ENCODE data around the gene GJD4. TPM values are rescaled to one million over a fixed set of nuclear protein-coding genes. Genes with fewer than 3 reads are reported as not detected.

GJD4 gene
- polyA plus RNA-seq, 2 of the 4 experiments (the other 2 are of a cell fraction): not detected

DNA sequence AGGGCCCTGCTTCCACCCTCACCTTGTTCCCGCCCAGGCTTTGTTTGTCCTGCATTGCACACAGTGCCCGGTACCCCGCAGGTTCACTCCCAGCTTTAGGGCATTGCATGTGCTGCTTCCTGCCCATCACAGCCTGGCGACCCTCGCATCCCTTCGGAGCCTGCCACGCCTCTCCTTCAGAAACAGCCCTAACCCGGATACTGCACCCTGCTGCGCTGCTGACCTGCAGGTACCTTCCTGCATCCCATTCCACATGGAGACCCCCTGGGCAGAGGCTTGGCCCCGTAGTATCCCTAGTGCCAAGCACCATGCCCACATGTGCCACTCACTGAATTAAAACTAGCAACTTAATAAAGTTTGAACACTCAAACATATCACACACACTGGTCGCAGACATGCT is 19.8 kb upstream of the GJD4 start (continued):
- TF ChIP-seq, protein P1, sequence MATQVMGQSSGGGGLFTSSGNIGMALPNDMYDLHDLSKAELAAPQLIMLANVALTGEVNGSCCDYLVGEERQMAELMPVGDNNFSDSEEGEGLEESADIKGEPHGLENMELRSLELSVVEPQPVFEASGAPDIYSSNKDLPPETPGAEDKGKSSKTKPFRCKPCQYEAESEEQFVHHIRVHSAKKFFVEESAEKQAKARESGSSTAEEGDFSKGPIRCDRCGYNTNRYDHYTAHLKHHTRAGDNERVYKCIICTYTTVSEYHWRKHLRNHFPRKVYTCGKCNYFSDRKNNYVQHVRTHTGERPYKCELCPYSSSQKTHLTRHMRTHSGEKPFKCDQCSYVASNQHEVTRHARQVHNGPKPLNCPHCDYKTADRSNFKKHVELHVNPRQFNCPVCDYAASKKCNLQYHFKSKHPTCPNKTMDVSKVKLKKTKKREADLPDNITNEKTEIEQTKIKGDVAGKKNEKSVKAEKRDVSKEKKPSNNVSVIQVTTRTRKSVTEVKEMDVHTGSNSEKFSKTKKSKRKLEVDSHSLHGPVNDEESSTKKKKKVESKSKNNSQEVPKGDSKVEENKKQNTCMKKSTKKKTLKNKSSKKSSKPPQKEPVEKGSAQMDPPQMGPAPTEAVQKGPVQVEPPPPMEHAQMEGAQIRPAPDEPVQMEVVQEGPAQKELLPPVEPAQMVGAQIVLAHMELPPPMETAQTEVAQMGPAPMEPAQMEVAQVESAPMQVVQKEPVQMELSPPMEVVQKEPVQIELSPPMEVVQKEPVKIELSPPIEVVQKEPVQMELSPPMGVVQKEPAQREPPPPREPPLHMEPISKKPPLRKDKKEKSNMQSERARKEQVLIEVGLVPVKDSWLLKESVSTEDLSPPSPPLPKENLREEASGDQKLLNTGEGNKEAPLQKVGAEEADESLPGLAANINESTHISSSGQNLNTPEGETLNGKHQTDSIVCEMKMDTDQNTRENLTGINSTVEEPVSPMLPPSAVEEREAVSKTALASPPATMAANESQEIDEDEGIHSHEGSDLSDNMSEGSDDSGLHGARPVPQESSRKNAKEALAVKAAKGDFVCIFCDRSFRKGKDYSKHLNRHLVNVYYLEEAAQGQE (IDR thresholded peaks at IDR 0.05): no peak
- TF ChIP-seq HOXA7 (CRISPR knock-in tag; IDR thresholded peaks at IDR 0.05): no peak
- TF ChIP-seq, protein P2, sequence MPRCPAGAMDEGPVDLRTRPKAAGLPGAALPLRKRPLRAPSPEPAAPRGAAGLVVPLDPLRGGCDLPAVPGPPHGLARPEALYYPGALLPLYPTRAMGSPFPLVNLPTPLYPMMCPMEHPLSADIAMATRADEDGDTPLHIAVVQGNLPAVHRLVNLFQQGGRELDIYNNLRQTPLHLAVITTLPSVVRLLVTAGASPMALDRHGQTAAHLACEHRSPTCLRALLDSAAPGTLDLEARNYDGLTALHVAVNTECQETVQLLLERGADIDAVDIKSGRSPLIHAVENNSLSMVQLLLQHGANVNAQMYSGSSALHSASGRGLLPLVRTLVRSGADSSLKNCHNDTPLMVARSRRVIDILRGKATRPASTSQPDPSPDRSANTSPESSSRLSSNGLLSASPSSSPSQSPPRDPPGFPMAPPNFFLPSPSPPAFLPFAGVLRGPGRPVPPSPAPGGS (IDR thresholded peaks at IDR 0.05): no peak

DNA sequence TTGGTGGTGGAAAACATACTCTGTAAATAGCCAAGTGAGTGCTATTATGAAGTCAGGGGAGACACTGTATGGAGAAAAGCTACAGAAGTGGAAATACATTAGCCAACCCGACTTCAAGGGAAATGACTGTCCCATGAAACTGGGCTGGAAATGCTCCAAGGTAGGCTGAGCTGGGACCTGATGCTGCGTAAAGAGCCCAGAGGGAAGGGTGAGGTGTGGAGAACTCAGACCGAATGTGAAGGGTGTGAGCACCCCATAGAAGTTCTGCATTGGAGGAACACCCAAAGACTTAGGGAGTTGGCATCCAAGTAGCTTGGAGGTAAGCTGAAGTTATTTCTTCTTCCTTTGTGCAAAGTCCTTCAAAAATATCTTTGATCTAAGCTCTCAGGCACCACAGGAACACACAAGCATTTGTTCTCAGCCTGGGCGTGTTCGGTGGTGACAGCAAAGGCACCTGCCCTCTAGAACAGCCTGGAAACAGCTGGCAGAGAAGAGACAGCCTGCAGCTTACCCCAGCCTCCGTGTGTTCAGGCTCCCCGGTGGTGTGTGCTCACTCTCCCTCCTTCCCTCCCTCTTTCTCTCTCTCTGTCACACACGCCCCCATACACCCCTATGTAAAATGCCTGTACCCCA is 19.1 kb upstream of the GJD4 start:
- TF ChIP-seq, protein P3, sequence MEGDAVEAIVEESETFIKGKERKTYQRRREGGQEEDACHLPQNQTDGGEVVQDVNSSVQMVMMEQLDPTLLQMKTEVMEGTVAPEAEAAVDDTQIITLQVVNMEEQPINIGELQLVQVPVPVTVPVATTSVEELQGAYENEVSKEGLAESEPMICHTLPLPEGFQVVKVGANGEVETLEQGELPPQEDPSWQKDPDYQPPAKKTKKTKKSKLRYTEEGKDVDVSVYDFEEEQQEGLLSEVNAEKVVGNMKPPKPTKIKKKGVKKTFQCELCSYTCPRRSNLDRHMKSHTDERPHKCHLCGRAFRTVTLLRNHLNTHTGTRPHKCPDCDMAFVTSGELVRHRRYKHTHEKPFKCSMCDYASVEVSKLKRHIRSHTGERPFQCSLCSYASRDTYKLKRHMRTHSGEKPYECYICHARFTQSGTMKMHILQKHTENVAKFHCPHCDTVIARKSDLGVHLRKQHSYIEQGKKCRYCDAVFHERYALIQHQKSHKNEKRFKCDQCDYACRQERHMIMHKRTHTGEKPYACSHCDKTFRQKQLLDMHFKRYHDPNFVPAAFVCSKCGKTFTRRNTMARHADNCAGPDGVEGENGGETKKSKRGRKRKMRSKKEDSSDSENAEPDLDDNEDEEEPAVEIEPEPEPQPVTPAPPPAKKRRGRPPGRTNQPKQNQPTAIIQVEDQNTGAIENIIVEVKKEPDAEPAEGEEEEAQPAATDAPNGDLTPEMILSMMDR (IDR thresholded peaks at IDR 0.05): no peak
- TF ChIP-seq, protein P2 (IDR thresholded peaks at IDR 0.05): no peak
- TF ChIP-seq, protein P4, sequence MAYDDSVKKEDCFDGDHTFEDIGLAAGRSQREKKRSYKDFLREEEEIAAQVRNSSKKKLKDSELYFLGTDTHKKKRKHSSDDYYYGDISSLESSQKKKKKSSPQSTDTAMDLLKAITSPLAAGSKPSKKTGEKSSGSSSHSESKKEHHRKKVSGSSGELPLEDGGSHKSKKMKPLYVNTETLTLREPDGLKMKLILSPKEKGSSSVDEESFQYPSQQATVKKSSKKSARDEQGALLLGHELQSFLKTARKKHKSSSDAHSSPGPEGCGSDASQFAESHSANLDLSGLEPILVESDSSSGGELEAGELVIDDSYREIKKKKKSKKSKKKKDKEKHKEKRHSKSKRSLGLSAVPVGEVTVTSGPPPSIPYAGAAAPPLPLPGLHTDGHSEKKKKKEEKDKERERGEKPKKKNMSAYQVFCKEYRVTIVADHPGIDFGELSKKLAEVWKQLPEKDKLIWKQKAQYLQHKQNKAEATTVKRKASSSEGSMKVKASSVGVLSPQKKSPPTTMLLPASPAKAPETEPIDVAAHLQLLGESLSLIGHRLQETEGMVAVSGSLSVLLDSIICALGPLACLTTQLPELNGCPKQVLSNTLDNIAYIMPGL (CRISPR knock-in tag; IDR thresholded peaks at IDR 0.05; ENCODE audit: borderline replicate concordance): no peak
- TF ChIP-seq RNF2 (IDR thresholded peaks at IDR 0.05; ENCODE audit: borderline replicate concordance, low read depth) (no peak), RFX5 (IDR thresholded peaks at IDR 0.05) (no peak), PHF8 (IDR thresholded peaks at IDR 0.05; ENCODE audit: borderline replicate concordance, low read depth) (no peak), CHD4 (IDR thresholded peaks at IDR 0.05; ENCODE audit: borderline replicate concordance) (no peak), POLR2AphosphoS2 (conservative IDR thresholded peaks at IDR 0.05; ENCODE audit: low read length) (no peak), POLR2A (IDR thresholded peaks at IDR 0.05; ENCODE audit: low read length) (no peak), FOSL2 (IDR thresholded peaks at IDR 0.05) (no peak), FOSL2 (CRISPR knock-in tag; IDR thresholded peaks at IDR 0.05) (no peak), SREBF2 (IDR thresholded peaks at IDR 0.05) (no peak), FOSB (CRISPR knock-in tag; IDR thresholded peaks at IDR 0.05) (no peak)
- TF ChIP-seq, protein P1 (IDR thresholded peaks at IDR 0.05): no peak
- Histone ChIP-seq H3K27ac (no peak overlapping the region), H3K4me1 (no peaks in the 10 kb centered on the region), H3K4me3 (no peak overlapping the region), H3K9me3 (peaks cover 6% of the 10 kb centered on the region; the same call in 2 of the 3 replicates), H3K4me2 (no peak overlapping the region)
- peak in 1 of 2 experiments; percentile 46; a peak in 2 of 6 replicates for ATAC-seq
- FAIRE-seq: no peak
- DNase-seq (ENCODE audit: low read depth in 1 of 2, low spot score in 1 of 2): no peak
- 17% methylated on average over 8 of the region's 8 CpGs for WGBS (ENCODE audit: missing lambda C conversion rate)
- ChIA-PET POLR2A (no interaction called here), CTCF (interaction anchor here (1.0 kb wide), 1 partner anchor 23 kb away, joined by 3 read pairs; no protein-coding TSS in a partner anchor)
